CD4-positive, alpha-beta T cell (primary cell): Measurements from ENCODE around the gene COL1A1. TPM values are rescaled to one million over a fixed set of nuclear protein-coding genes. Genes with fewer than 3 reads are reported as not detected.

Source experiments
- ATAC-seq: fragments of 200-7000 bp; cut with Tn5 transposase; one replicate; pipeline ENCODE4 v1.10.0; 2022; ENCODE audit warnings: mild to moderate bottlenecking; ENCODE audit not compliant: poor library complexity
- CTCF ChIA-PET: fragments of 350-600 bp; sonication (Branson Sonifier 250); formaldehyde crosslinking; loops from one replicate; lab custom pipeline; 2021; ENCODE audit warnings: antibody characterized with exemption, inconsistent platforms; lab: Charles Lee
- POLR2A ChIA-PET: fragments of 350-600 bp; sonication (Branson Sonifier 250); formaldehyde crosslinking; loops from one replicate; lab custom pipeline; 2021; ENCODE audit warnings: antibody characterized with exemption, inconsistent platforms; lab: Charles Lee
- DNase-seq, 14 experiments: peaks; one replicate each; pipeline ENCODE4 v3.0.0-alpha.2; 2013 to 2020; ENCODE audit warnings: mixed read lengths in 2 of 14
- H3K27ac ChIP-seq, 2 donors: one replicate each; pipeline versions ENCODE4 v1.5.1 to v1.7.0; 2013; ENCODE audit warnings: low read length in 2 of 2, low read depth in 1 of 2, mild to moderate bottlenecking in 1 of 2
- H3K27me3 ChIP-seq, 2 experiments: 1 replicate in 1 of 2; 2 replicates in 1 of 2; pipeline versions ENCODE4 v1.6.1 to v1.7.0; 2013; ENCODE audit warnings: low read length in 2 of 2, control low read depth in 1 of 2, mild to moderate bottlenecking in 1 of 2, moderate library complexity in 1 of 2; ENCODE audit not compliant: insufficient read depth in 2 of 2, control insufficient read depth in 1 of 2
- H3K36me3 ChIP-seq: one replicate; pipeline ENCODE4 v1.6.1; 2013; ENCODE audit warnings: low read length, control low read depth; ENCODE audit not compliant: insufficient read depth
- H3K4me1 ChIP-seq: one replicate; pipeline ENCODE4 v1.6.1; 2013; ENCODE audit warnings: low read length, control low read depth; ENCODE audit not compliant: insufficient read depth
- H3K4me3 ChIP-seq: one replicate; pipeline ENCODE4 v1.5.1; 2013; ENCODE audit warnings: mild to moderate bottlenecking, low read length, moderate library complexity
- H3K9me3 ChIP-seq, 2 experiments: 1 replicate in 1 of 2; 2 replicates in 1 of 2; pipeline versions ENCODE4 v1.6.1 to v1.7.0; 2013; ENCODE audit warnings: low read length in 2 of 2, mild to moderate bottlenecking in 2 of 2, control low read depth in 1 of 2, moderate library complexity in 1 of 2; ENCODE audit not compliant: control insufficient read depth in 1 of 2, insufficient read depth in 1 of 2
- H3K27ac Mint-ChIP-seq: one replicate; pipeline ENCODE4 v1.8.0; 2020; ENCODE audit warnings: mixed read lengths
- H3K27me3 Mint-ChIP-seq: one replicate; pipeline ENCODE4 v1.8.0; 2021; ENCODE audit warnings: mixed read lengths
- H3K36me3 Mint-ChIP-seq: one replicate; pipeline ENCODE4 v1.8.0; 2021; ENCODE audit warnings: low read depth, mixed read lengths
- H3K4me1 Mint-ChIP-seq: one replicate; pipeline ENCODE4 v1.8.0; 2021; ENCODE audit warnings: low read depth, mixed read lengths
- H3K4me3 Mint-ChIP-seq: one replicate; pipeline ENCODE4 v1.8.0; 2020; ENCODE audit warnings: mild to moderate bottlenecking, mixed read lengths
- H3K9me3 Mint-ChIP-seq: one replicate; pipeline ENCODE4 v1.8.0; 2020; ENCODE audit warnings: mixed read lengths
- CTCF ChIP-seq: fragments of 200-600 bp; IDR thresholded peaks from one replicate; pipeline ENCODE4 v1.8.0; 2022; ENCODE audit warnings: antibody characterized with exemption, mild to moderate bottlenecking
- intact Hi-C, 2 experiments: fragments of 100-400 bp; cut with DNase I in 1 of 2; cut with micrococcal nuclease in 1 of 2; formaldehyde crosslinking; loops; one replicate each; pipeline versions ENCODE4 v1.15.1 to v1.9.0; 2023 to 2025; cut with DNase I, micrococcal nuclease
- total RNA-seq, 174 experiments: library from RNA in 2 of 174; stranded (reverse) in 2 of 174; gene quantifications; one replicate each; pipeline ENCODE4 v1.2.3 and lab custom pipeline; 2021 to 2026

COL1A1 gene
- total RNA-seq, 2 experiments from 2014 or later = 10.0 to 11.4 TPM

GRCh38 chr17:50199803-50200456 lies 1.5 kb downstream of the COL1A1 start:
- intact Hi-C loops = loop anchor here (1.0 kb wide), 3 partner anchors 70 to 97 kb away; no protein-coding TSS in a partner anchor
- Histone ChIP-seq H3K9me3 (peaks cover 0 to 6% of the 10 kb centered on the region in 2 experiments), H3K27me3 (peaks cover 31 to 41% of the 10 kb centered on the region in 2 experiments), H3K36me3 (no peaks in the 10 kb centered on the region), H3K4me1 (peaks cover 23% of the 10 kb centered on the region), H3K4me3 (peak overlapping the region; percentile 47), H3K27ac (no peak overlapping the region)
- POLR2A ChIA-PET = interaction anchor here (0.6 kb wide), 1 partner anchor 34 kb away, joined by 3 read pairs; the partner anchor contains the start of gene SGCA
- Mint-ChIP-seq H3K36me3 (no peaks in the 10 kb centered on the region), H3K27me3 (peaks cover 61% of the 10 kb centered on the region), H3K9me3 (no peaks in the 10 kb centered on the region), H3K4me1 (peaks cover 27% of the 10 kb centered on the region), H3K27ac (peak overlapping the region; percentile 85), H3K4me3 (peak overlapping the region; percentile 80)
- ATAC-seq (peak; percentile 79), DNase-seq (peak; percentile 31 to 92 (median 62))
- CTCF ChIA-PET = interaction anchor here (0.6 to 2.2 kb wide), 26 partner anchors 13 to 697 kb away, joined by 3 to 31 read pairs (median 4); partner anchors contain the start of genes LRRC59 and TMEM92
- no peak for TF ChIP-seq CTCF

GRCh38 chr17:50199211-50199802 lies 2.1 kb downstream of the COL1A1 start:
- CTCF ChIA-PET = interaction anchor here (0.6 to 1.6 kb wide), 8 partner anchors 21 to 698 kb away, joined by 3 to 9 read pairs (median 6); no protein-coding TSS in a partner anchor
- no peak overlapping the region for H3K27ac ChIP-seq
- Mint-ChIP-seq H3K27me3 (peaks cover 59% of the 10 kb centered on the region), H3K4me1 (peaks cover 27% of the 10 kb centered on the region), H3K36me3 (no peaks in the 10 kb centered on the region), H3K9me3 (no peaks in the 10 kb centered on the region), H3K4me3 (no peak overlapping the region), H3K27ac (peak overlapping the region; percentile 85)
- intact Hi-C loops = no loop called here
- peaks cover 0 to 6% of the 10 kb centered on the region in 2 experiments for H3K9me3 ChIP-seq
- TF ChIP-seq CTCF = no peak
- DNase-seq = no peak
- no peaks in the 10 kb centered on the region for H3K36me3 ChIP-seq
- peaks cover 31 to 35% of the 10 kb centered on the region in 2 experiments for H3K27me3 ChIP-seq
- ATAC-seq = no peak
- H3K4me3 ChIP-seq = no peak overlapping the region
- POLR2A ChIA-PET = no interaction called here
- H3K4me1 ChIP-seq = peaks cover 23% of the 10 kb centered on the region

- peak; percentile 20 to 73 (median 48) for DNase-seq
- H3K9me3 Mint-ChIP-seq = no peaks in the 10 kb centered on the region
- Histone ChIP-seq H3K4me1 (peaks cover 23% of the 10 kb centered on the region), H3K36me3 (no peaks in the 10 kb centered on the region), H3K27ac (no peak overlapping the region), H3K27me3 (peaks cover 24 to 31% of the 10 kb centered on the region in 2 experiments), H3K9me3 (peaks cover 0 to 6% of the 10 kb centered on the region in 2 experiments), H3K4me3 (no peak overlapping the region)
- no peak overlapping the region for H3K4me3 Mint-ChIP-seq
- H3K27ac Mint-ChIP-seq = peak overlapping the region; percentile 0
- intact Hi-C loops = no loop called here
- ATAC-seq = no peak
- H3K4me1 Mint-ChIP-seq = peaks cover 27% of the 10 kb centered on the region
- CTCF ChIA-PET = interaction anchor here (0.6 to 2.3 kb wide), 4 partner anchors 20 to 168 kb away, joined by 3 to 9 read pairs (median 4); no protein-coding TSS in a partner anchor
- H3K27me3 Mint-ChIP-seq = peaks cover 49% of the 10 kb centered on the region
- POLR2A ChIA-PET = no interaction called here
- TF ChIP-seq CTCF = peak; percentile 43
- H3K36me3 Mint-ChIP-seq = no peaks in the 10 kb centered on the region
These were observed 3.3 kb downstream of the COL1A1 start for GRCh38 chr17:50198026-50198669.
